GM12865 (cell line): Measurements from ENCODE around the gene CLEC4M.
A peak's percentile ranks its signal among the peaks of the same experiment; 100 is the strongest.

ENCODE experiments used
- DNase-seq: peaks from one replicate; pipeline ENCODE4 v3.0.0; 2010; ENCODE audit warnings: low read depth
- H3K4me3 ChIP-seq: 2 replicates; pipeline ENCODE4 v1.5.1; 2011; ENCODE audit warnings: mild to moderate bottlenecking, low read depth, low read length, control low read depth
- CTCF ChIP-seq: IDR thresholded peaks from 2 replicates; pipeline ENCODE4 v1.5.1; 2011; ENCODE audit warnings: low read length, control low read depth, low read depth, inconsistent platforms; ENCODE audit not compliant: insufficient read depth; ENCODE audit errors: missing control alignments

The CLEC4M gene

GRCh38 chr19:7733376-7733775 lies 29.7 kb upstream of the CLEC4M start:
- no peak overlapping the region for H3K4me3 ChIP-seq
- no peak for TF ChIP-seq CTCF

GRCh38 chr19:7734220-7735203 lies 28.5 kb upstream of the CLEC4M start:
- no peak overlapping the region for H3K4me3 ChIP-seq
- TF ChIP-seq CTCF: no peak
- DNase-seq: no peak

More at GRCh38 chr19:7733376-7733775, 29.7 kb upstream of the CLEC4M start:
- no peak for DNase-seq

GRCh38 chr19:7736148-7736547 lies 26.9 kb upstream of the CLEC4M start:
- no peak overlapping the region for H3K4me3 ChIP-seq
- DNase-seq: no peak
- TF ChIP-seq CTCF: no peak

- no peak overlapping the region for H3K4me3 ChIP-seq
- TF ChIP-seq CTCF: no peak
- no peak for DNase-seq
Observed at GRCh38 chr19:7737215-7737614, 25.8 kb upstream of the CLEC4M start.

GRCh38 chr19:7738023-7738422 lies 25.0 kb upstream of the CLEC4M start:
- no peak overlapping the region for H3K4me3 ChIP-seq
- no peak for TF ChIP-seq CTCF
- DNase-seq: peak; percentile 44

GRCh38 chr19:7739211-7739755 lies 23.8 kb upstream of the CLEC4M start:
- H3K4me3 ChIP-seq: no peak overlapping the region

More at GRCh38 chr19:7739211-7739755, 23.8 kb upstream of the CLEC4M start:
- TF ChIP-seq CTCF: no peak
- DNase-seq: no peak
